HG02610 (cell line): ENCODE measurements around the gene ARL15.

ENCODE experiments used
- ATAC-seq: cut with Tn5 transposase; IDR thresholded peaks from one replicate; pipeline ENCODE4 v1.9.1; 2021; ENCODE audit warnings: mild to moderate bottlenecking, moderate library complexity; ENCODE audit not compliant: unreplicated experiment

The ARL15 gene

DNA sequence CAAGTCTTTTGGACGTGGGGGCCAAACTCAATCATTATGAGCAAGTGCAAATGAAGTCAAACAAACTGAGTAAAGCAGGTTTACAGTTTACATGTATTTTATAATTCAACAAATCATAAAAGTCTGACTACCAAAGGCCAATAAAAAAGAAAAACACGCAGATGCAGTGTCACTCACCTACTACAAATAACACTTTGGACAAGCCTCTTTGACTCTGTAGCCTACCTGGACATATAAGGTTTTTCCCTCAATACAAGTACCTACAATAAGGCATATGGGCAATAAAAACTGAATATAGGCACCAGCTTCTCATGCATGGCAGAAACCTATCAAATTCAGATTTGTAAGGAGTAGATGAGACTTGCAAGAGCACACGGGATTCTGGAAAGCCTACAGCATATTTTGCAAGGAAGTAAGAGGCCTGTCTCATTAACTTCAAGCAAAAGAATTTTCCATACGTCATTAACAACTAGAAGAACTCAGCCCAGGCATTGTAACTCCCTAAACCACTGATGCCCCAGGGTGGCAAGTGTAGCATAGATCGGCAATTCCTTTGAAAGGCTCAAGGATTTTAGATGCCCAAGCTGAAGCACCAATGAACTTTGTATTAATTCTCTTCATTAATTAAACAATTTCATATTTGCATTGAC lies 21.7 kb downstream of the ARL15 start:
- no peak for ATAC-seq

DNA sequence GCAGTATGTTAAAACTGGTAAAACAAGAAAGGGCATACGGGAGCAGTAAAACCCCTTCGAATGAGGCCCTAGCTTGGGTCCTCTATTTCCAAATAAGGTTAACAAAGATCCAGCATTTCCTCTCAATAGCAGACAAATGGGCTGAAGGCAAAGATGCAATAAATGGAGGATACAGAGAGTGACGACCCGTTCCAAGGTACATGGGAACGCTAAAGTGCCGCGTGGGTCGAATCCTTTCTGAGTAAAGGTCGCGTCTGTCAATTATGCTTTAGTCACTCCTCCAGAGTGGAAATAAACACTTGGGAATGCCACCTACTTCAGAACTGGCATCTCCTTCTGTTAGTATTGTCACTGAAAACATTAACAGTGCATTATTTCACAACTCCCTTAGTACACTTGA lies 24.7 kb downstream of the ARL15 start:
- no peak for ATAC-seq

DNA sequence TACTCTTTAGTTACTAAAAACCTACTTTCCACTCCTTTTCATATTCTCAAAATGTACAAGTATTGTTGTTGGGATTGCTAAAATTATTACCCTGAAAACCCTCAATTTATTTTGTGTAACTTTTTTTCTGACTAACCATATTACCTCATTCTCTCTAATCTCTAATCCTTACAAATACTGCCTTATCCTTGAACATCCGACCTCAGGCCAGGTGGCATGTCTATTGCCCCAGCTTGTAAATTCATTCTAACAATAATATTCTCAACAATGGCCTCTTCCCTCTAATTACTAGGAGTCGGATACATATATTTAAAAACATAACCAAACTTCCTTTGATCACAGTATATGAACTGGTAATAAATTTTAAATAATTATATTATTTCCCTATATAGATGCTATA lies 25.8 kb downstream of the ARL15 start:
- no peak for ATAC-seq

DNA sequence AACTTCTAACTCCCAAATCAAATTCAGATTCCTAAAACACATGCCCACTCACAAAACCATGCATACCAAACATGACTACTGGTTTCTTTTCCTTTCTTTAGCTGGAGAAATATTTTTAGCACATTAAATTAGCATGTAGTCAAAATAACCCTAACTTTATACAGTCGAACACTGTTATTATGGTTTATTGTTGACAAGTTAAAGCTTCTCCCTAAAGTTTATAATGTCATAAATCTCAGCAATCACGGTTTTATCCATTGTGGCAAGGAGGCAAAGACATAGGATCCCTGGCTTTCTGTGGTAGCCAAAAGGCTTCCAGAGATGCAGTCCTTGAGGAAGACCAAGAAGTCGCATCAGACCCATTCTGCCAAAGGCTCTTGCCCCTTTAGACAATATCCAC lies 27.5 kb downstream of the ARL15 start:
- no peak for ATAC-seq

DNA sequence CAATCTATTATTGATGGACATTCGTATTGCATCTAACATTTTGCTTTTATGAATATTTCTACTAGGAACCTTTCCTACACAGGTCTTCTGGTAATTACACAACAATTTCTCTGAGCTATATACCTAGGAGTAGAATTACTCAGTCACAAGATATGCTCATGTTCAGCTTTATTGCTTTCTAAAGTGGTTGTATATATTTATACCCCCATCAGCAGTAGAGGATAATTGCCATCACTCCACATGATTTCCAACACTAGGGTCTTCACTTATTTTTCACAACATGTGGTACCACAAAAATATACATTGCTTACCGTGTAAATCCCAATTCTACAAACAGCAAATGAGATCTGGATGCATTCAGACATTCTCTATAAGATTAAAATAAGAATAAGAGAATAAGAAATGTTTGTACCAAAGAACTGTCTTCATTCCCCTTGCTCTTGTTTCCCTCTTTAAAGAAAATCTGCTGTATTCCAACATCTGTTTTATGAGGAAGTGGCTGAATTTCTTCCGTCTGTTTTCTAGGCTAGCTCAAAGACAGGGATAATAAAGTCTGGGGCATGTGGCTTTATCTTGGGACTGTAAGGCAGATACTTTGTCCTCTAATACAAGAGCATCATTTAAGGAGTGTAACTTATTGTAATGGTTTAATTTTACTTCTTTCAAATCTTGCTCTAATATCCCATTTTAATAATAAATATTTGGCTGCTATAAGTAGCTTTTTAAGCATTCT lies 28.2 kb downstream of the ARL15 start:
- no peak for ATAC-seq

DNA sequence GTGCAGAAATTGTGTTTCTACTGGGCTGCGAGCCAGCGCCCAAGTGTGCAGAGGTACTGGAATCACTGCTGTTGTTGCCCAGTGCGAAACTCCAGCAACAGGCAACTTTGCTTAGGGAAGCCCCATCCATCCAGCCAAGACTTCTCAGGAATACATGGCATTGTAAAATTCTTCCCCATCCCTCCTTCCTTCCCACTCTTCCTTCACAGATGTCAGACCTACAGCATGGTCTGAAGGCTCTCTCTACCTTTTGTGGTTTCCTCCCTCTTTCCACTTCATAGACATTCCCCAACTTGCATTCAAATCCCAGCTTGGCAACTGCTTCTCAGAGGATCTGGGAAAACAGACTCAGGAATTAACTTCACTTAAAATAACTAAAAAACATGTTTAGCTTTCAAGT lies 30.4 kb downstream of the ARL15 start:
- no peak for ATAC-seq

DNA sequence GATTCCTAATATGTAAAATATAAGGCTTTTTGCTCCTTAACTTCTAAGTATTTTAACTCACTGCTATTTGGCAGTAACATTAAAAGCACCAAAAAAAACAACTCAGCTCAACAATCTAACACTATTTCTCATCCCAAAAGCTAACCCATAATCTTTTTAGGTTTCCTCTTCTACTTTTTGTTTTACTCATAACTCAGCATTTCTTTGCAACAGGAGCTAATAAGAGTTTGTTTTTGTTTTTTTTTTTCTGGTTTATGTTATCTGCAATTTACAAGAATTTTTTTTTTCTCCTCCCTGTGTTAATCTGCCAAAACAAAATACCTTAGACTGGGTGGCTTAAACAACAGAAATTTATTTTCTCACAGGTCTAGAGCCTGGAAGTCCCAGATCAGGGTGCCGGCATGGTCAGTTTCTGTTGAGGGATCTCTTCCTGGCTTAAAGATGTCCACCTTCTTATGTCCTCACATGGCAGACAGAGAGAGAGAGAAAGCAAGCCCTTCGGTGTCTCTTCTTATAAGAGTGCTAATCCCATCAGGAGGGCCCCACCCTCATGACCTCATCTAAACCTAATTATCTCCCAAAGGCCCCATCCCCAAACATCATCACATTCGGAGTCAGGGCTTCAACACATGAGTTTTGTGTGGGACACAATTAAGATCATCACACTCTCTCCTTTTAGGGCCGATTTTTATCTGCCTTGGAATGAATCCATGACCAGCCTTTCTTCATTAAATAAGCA lies 31.2 kb downstream of the ARL15 start:
- ATAC-seq, result no peak

DNA sequence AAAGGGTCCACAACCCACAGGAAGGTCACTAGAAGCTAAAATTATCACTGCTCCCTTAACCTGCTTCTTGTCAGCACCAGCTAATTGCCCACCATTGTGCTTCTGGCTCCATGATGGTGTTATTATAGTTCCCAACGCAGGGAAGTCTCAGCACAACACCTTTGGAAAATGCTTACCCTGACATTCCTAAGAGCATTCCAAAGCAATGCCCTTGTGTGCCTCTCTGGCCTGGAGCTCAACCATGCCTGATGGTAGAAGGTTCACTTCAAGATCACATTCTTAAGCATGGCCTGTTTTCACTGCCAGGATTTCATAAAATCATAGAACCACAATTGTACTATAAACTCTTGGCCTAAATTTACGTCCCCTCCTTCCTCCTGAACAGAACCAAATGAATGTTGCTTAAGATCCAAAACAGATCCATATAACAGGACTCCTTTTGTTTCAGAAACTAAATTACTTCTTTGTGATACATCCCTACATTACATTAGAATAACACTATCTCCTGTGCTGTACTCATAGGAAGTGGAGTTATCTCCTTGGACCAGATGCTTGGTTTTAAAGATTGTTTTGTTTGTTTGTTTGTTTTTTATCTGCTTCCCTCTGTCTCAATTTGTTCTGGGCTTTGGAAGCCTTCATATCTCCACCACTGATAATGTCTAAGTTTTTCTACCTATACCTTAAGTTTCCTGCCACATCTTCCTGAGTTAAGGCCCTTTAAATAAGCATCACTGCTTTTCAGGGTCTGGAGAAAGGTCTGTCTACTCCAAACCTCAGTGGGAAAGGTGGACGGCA lies 32.1 kb downstream of the ARL15 start:
- ATAC-seq, result no peak

DNA sequence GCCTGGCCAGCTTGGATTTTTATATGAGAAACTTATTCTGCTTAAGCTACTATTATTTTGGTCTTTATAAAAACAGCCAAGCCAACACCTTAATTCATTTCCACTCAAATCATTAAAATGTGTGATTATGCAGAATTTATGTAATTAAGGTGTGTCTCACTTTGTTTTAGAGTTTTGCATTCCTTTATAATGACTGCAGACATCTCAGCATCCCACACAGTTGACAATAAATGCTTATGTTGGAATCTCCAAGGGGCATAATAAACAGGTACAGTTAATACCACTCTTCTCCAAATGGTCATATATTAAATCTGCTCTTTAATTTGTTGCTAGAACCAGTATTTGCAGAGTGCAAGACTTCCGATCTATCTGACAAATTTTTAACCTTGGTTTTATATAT lies 34.3 kb downstream of the ARL15 start:
- ATAC-seq, result no peak

DNA sequence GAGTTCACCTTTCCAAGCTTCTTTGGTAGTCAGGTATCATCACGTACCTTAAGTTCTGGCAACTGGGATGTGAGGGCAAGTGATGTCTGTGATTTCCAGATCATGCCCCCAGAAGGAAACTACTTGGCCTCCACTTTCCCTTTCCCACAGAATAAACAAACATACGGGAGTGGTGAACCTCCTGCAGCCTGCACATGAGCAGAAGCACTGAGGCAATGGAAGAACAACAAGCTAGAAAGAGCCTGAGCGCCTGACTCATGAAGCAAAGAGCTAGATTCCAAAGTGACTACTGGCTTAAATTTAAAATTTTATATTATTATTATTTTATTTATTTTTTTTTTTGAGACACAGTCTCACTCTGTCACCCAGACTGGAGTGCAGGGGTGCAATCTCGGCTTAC lies 35.0 kb downstream of the ARL15 start:
- ATAC-seq, result no peak

DNA sequence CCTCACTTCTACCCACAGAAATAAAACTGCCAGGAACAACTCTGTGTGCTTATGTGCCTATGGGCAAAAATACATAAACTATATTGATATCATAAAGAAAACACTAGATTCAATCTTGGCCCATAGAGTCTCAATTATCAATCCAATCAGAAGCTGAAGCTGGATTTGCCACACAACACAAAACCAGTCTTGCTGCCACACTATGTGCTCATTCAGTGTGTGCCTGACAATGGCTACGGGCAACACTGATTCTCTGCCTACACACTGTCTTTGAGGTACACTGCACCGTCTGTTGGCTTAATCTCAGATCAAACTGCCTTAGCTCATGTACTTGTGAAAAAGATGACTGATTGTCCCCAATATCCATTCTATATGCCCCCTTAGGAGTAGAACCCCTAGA lies 35.4 kb downstream of the ARL15 start:
- no peak for ATAC-seq

DNA sequence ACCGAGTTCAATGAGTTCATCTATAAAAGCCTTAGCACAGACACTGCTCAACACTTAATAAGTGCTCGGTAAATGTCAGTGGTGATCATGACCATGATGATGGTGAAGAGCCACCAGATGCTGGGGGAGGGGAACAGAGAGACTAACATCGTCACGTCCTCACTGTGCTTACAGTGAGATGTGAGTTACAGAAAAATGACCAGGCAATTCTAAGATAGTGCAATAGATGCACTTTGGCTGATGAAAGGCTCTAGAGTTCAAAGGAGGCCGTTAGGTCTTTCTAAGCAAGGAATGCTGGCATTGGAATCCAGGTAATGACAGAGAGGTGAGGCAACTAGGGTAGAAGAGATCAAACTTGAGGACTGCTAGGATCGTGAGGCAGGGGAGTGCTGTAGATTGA lies 36.7 kb downstream of the ARL15 start:
- ATAC-seq, result no peak

DNA sequence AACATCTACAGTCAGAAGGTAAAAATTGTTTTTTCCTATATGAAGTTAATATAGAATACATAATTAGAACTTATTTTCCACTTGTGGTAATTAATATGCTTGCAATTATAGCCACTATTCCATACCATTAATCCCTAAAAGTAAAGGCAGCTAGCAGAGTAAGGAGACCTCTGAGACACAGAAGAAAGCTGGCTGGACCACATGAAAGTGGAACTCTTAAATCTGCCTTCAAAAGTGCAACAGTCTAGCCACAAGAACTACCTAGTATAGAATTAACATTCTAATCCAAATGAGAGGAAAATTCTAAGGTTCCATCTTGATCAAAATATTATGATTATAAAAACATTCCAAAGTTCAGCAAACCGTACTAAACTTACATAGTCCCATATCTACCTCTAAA lies 37.6 kb downstream of the ARL15 start:
- ATAC-seq, result no peak

DNA sequence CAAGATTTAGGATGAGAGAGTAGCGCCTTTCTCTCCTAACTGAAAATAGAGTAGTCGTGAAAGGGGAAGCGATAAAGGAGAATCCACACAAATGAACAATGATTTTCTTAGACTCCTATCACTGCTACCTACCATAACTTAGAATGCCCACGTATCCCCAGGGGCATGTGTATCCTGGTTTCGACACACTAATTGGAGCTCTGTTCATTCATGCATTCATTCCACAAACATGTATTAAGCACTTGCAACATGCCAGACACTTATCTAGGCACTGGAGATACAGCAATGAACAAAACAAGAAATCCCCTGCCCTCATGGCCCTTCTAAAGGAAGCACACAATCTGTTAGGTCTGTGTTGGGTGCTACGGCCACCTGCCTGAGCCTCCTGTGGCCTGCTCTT lies 40.0 kb downstream of the ARL15 start:
- no peak for ATAC-seq

DNA sequence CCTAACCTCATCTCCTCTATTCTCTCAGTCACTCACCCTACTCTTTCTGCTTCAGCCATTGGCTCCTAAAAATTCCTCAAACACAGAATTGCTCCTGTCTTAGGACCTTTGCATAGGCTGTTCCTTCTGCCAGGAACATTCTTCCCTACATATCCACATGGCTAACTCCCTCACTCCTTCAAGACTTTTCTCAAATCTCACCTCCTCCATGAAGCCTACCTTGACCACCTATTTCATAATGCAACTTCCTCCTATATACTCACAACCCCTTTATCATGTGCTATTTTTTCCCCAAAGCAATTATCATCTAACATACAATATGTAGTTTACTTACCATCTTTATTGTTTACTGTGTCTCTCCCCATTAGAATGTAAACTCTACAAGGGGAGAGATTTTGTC lies 45.8 kb downstream of the ARL15 start:
- ATAC-seq, result no peak

DNA sequence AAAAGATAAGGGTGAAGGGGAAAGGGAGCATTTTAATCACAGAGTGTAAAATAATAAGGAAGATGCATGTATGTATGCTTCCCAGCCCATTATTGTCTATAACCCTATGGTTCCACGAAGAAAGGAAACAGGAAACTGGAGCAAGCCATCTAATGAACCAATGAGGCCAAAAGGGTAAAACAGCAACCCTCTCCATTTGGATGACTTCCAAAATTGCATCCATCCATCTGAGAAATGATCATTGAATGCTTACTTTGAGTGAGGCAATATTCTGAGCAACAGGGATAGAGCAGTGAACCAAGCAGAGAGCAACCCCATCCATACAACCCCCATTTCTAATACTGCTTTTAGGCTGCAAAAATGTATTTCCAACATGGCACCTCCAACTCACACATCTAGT lies 46.9 kb downstream of the ARL15 start:
- no peak for ATAC-seq

DNA sequence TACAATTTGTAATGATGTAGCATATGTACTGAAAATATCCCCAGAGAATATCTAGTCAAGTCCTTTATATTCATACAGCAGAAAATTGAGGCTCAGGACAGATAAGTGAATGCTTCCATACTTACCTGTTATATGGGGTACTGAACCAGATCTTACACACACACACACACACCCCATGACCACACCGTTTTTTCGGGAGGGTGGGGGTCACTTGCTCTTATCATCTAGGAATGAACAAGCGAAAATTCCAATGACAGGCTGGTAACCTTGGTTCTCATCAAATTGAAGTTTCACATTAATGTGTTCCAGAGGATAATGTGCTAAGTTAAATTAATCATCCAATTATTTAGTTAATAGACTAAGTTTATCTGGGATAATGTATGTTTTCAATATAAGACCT lies 48.8 kb downstream of the ARL15 start:
- ATAC-seq, result no peak

DNA sequence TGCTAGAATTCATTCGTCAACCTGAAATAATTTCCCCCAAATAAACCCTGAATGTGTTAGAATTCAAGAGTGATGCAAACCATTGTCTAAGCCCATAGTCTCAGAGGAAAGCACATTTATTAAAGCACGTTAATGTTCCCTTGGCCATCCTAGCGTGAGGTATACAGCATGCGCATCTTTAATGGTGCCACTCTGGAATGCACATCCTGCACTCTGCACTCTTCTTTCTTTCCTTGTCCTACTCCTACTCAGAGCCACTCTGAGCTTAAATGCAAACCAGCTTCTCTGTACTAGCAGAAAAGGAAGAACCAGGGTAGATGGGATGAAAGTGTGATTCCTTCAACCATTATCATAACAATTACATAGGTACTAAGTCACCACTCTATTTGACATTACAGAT lies 50.4 kb downstream of the ARL15 start:
- ATAC-seq, result no peak

DNA sequence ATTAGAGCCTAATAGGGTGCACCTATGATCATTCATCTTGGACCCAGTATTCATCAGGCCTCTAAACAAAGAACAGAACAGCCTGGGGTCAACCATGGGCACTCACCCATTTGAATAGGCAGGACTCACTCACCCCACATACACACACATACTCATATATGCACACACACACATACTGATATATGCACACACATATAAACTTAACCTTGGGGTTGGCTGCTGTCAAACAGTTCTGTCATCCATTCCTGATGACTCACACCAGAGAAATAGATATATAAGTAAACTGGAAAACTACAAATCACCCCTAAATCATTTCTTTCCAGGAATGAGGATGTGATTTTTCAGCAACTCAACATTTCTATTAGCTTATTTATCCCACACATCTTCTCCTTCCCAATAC lies 51.3 kb downstream of the ARL15 start:
- ATAC-seq, result no peak

DNA sequence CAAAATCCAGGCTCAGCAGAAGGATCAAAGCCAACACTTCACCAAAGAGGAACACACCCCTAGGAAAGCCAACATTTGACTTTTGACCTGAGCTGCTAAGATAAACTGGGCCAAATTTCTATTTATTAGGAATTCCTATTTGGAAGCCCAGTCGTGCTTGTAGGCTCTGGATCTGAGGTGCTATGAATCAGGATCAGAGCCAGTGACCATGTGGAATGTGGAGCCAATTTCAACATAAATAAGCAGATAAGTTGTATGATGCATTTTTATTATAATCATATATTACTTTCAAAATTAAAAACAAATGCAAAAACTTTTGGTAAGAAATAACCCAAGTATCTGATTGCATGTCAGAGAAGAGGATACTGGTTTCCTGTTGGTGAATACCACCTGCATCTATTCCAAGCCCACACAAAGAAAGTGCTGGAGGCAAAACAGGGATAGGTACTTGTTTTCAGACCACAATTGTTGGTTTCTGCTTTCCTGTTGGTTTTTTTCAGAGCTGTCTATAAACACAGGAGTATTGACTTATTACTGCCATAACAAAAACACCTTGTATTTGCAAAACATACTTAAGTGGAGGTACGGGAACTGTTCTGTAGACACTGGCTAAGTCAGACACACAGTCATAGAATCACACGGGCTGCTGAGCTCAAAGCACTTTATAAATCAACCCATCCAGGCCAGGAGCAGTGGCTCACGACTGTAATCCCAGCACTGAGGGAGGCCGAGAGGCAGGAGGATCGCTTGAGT lies 52.8 kb downstream of the ARL15 start:
- no peak for ATAC-seq
